ENCODE measurements around the gene FXYD6.
"Not testable (repeated sequence)": the region's sequence is repeated elsewhere in the genome, so short reads cannot be mapped to it uniquely, and the experiment has no call there.

FXYD6 gene

GRCh38 chr11:117819096-117820040, 57.1 kb downstream of the FXYD6 start:
- peak in 22 of 56 donors; percentile 11 to 71 (median 30) for DNase-seq

- DNase-seq, result no peak
Observed at GRCh38 chr11:117818041-117818873, 58.2 kb downstream of the FXYD6 start.

- peak in 49 of 56 donors; percentile 39 to 93 (median 68) for DNase-seq
Observed at GRCh38 chr11:117817368-117818040, 59.0 kb downstream of the FXYD6 start.

- DNase-seq, result no peak
Observed at GRCh38 chr11:117816846-117817367, 59.6 kb downstream of the FXYD6 start.

GRCh38 chr11:117816151-117816741, 60.2 kb downstream of the FXYD6 start:
- peak in 1 of 56 donors; percentile 23 for DNase-seq

- peak in 2 of 56 donors; percentile 18 to 43 for DNase-seq
Observed at GRCh38 chr11:117815262-117815803, 61.1 kb downstream of the FXYD6 start.

- DNase-seq, result peak in 20 of 56 donors; percentile 19 to 87 (median 40)
Observed at GRCh38 chr11:117814766-117815261, 61.6 kb downstream of the FXYD6 start.

- DNase-seq, result no peak
Observed at GRCh38 chr11:117814204-117814765, 62.2 kb downstream of the FXYD6 start.

- not testable (repeated sequence) for DNase-seq
Observed at GRCh38 chr11:117810056-117810451, 66.4 kb downstream of the FXYD6 start.

- DNase-seq, result peak in 49 of 56 donors; percentile 30 to 87 (median 68)
Observed at GRCh38 chr11:117809236-117810055, 67.0 kb downstream of the FXYD6 start.

- no peak for DNase-seq
Observed at GRCh38 chr11:117808784-117809183, 67.7 kb downstream of the FXYD6 start.

GRCh38 chr11:117807482-117808327, 68.8 kb downstream of the FXYD6 start:
- peak in 41 of 56 donors; percentile 20 to 91 (median 58) for DNase-seq

- DNase-seq, result no peak
Observed at GRCh38 chr11:117806846-117807245, 69.6 kb downstream of the FXYD6 start.

GRCh38 chr11:117805045-117805444, 71.4 kb downstream of the FXYD6 start:
- DNase-seq, result no peak

- DNase-seq, result no peak
Observed at GRCh38 chr11:117803896-117804295, 72.6 kb downstream of the FXYD6 start.

- DNase-seq, result no peak
Observed at GRCh38 chr11:117799634-117800033, 76.8 kb downstream of the FXYD6 start.

- peak in 32 of 56 donors; percentile 24 to 73 (median 46) for DNase-seq
Observed at GRCh38 chr11:117796872-117797529, 79.5 kb downstream of the FXYD6 start, which contains the start of gene DSCAML1. DSCAML1 (minus strand) TSS chr11:117797216; CDS start chr11:117797079, 137 bp downstream.

Measured in amygdala (tissue), 56 donors.